ENCODE results near the gene CYP4A22.

DNA sequence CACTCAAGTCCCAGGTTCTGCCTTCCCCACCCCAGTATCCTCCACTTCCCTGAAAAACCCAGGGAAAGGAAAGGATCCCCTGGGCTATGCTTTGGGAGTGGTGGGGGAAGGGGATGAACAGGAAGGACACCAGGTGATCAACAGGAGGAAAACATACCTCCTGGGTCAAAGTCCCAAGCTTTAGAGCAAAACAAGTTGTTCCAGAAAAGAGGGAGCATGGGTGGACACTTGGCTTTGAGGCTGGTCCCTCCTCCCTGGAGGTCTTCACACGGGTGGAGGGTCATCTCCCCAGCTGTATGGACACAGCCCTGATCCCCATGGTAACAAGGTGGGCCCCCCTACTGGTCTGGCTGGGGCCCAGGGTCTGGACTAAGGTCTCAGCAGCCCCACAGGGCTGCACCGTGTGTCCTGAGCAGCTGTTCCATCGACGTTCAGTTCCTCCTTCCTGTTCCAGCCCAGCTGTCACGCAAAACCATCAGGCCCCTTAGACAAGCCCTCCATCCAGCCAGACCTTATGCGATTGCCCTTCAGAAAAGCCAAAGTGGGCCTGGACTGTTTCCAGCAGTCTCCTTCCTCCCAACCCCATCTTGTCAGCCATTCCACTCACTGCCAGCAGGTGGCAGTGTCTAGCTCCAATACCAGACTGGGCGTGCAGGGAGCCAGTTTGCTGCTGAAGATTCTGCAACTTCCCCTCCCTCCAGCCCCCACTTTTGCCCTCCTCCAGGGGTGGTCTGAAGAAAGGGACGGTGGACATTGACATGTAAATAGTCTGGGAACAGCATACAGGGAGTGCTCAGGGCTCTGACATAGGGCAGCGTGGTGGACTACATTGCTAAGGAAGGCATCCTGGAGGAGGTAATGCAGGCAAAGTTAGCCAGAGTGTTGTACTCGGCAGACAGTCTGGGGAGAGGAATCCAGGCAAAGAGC, 55.5 kb downstream of the CYP4A22 start:
- TF ChIP-seq, protein P1, sequence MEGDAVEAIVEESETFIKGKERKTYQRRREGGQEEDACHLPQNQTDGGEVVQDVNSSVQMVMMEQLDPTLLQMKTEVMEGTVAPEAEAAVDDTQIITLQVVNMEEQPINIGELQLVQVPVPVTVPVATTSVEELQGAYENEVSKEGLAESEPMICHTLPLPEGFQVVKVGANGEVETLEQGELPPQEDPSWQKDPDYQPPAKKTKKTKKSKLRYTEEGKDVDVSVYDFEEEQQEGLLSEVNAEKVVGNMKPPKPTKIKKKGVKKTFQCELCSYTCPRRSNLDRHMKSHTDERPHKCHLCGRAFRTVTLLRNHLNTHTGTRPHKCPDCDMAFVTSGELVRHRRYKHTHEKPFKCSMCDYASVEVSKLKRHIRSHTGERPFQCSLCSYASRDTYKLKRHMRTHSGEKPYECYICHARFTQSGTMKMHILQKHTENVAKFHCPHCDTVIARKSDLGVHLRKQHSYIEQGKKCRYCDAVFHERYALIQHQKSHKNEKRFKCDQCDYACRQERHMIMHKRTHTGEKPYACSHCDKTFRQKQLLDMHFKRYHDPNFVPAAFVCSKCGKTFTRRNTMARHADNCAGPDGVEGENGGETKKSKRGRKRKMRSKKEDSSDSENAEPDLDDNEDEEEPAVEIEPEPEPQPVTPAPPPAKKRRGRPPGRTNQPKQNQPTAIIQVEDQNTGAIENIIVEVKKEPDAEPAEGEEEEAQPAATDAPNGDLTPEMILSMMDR (IDR thresholded peaks at IDR 0.05) = peak in 5 of 7 experiments; percentile 86 to 94 (median 93)
- TF ChIP-seq POLR2AphosphoS5 (IDR thresholded peaks at IDR 0.05) (no peak), EP300 (IDR thresholded peaks at IDR 0.05) (no peak), POLR2A (IDR thresholded peaks at IDR 0.05) (no peak)
